ENCODE measurements around the gene GATAD2A. TPM values are rescaled to one million over a fixed set of nuclear protein-coding genes. Genes with fewer than 3 reads are reported as not detected.
"Not testable (repeated sequence)": the region's sequence is repeated elsewhere in the genome, so short reads cannot be mapped to it uniquely, and the experiment has no call there.

The GATAD2A gene
- total RNA-seq, 8 experiments from 2014 or later, result 23.9 to 65.0 (median 39.6) TPM

- peaks cover 6 to 14% of the 10 kb centered on the region in 2 donors for H3K4me1 ChIP-seq (replicated peaks in 1 of 2)
- WGBS, 10 experiments, result 80 to 100% (median 91%) methylated on average over 1 to 12 of the region's 12 CpGs; no CpG with 5 or more reads in 2 of the 10 experiments
- in situ Hi-C loops (cut with MboI; ENCODE audit: low pct_unique_long_range_greater_than_20kb in 2 of 9, low sequenced_read_pairs in 9 of 9, unreplicated experiment in 9 of 9), result loop anchor here in 3 of 9 experiments (10.0 to 25.0 kb wide), 2 partner anchors 107 to 114 kb away; no protein-coding TSS in a partner anchor
- not testable (repeated sequence) for ATAC-seq (replicated peaks in 6 of 8); H3K4me3 ChIP-seq; H3K27ac ChIP-seq
These were observed 25.2 kb upstream of the GATAD2A start for GRCh38 chr19:19380316-19380715.

- in situ Hi-C loops (cut with MboI; ENCODE audit: low pct_unique_long_range_greater_than_20kb in 2 of 9, low sequenced_read_pairs in 9 of 9, unreplicated experiment in 9 of 9), result loop anchor here in 3 of 9 experiments (10.0 to 25.0 kb wide), 2 partner anchors 106 to 114 kb away; no protein-coding TSS in a partner anchor
- Histone ChIP-seq H3K27ac (no peak overlapping the region), H3K4me1 (replicated peaks in 1 of 2) (peaks cover 6 to 14% of the 10 kb centered on the region in 2 donors), H3K4me3 (no peak overlapping the region)
- ATAC-seq (replicated peaks in 6 of 8), result no peak
- 71 to 100% (median 83%) methylated on average over 1 to 9 of the region's 11 CpGs for WGBS, 10 experiments
These were observed 24.2 kb upstream of the GATAD2A start for GRCh38 chr19:19381007-19381926.

GRCh38 chr19:19382118-19382517 is 23.4 kb upstream of the GATAD2A start:
- Histone ChIP-seq H3K27ac (no peak overlapping the region), H3K4me1 (replicated peaks in 1 of 2) (peaks cover 12 to 19% of the 10 kb centered on the region in 2 donors), H3K4me3 (no peak overlapping the region)
- no peak for ATAC-seq (replicated peaks in 6 of 8)
- in situ Hi-C loops (cut with MboI; ENCODE audit: low pct_unique_long_range_greater_than_20kb in 2 of 9, low sequenced_read_pairs in 9 of 9, unreplicated experiment in 9 of 9), result loop anchor here in 3 of 9 experiments (10.0 to 25.0 kb wide), 2 partner anchors 105 to 113 kb away; no protein-coding TSS in a partner anchor
- 100% methylated on average over 1 to 5 of the region's 8 CpGs; no CpG with 5 or more reads in 4 of the 10 experiments for WGBS, 10 experiments

GRCh38 chr19:19384486-19384885 is 21.0 kb upstream of the GATAD2A start:
- 49 to 100% (median 75%) methylated on average over 1 to 8 of the region's 13 CpGs; no CpG with 5 or more reads in 3 of the 10 experiments for WGBS, 10 experiments
- in situ Hi-C loops (cut with MboI; ENCODE audit: low pct_unique_long_range_greater_than_20kb in 2 of 9, low sequenced_read_pairs in 9 of 9, unreplicated experiment in 9 of 9), result loop anchor here in 3 of 9 experiments (10.0 to 25.0 kb wide), 2 partner anchors 103 to 110 kb away; no protein-coding TSS in a partner anchor
- Histone ChIP-seq H3K4me1 (replicated peaks in 1 of 2) (peaks cover 12 to 25% of the 10 kb centered on the region in 2 donors), H3K4me3 (peak overlapping the region in 3 of 5 donors; percentile 28 to 33 (median 31)), H3K27ac (peak overlapping the region in 1 of 2 donors; percentile 84)
- no peak for ATAC-seq (replicated peaks in 6 of 8)

- peak overlapping the region; percentile 50 to 79 (median 71) for H3K4me3 ChIP-seq
- 0 to 8% (median 2%) methylated on average over 1 to 8 of the region's 75 CpGs; no CpG with 5 or more reads in 6 of the 10 experiments for WGBS, 10 experiments
- peak overlapping the region; percentile 62 to 84 for H3K27ac ChIP-seq
- peaks cover 12 to 26% of the 10 kb centered on the region in 2 donors for H3K4me1 ChIP-seq (replicated peaks in 1 of 2)
- ATAC-seq (replicated peaks in 6 of 8), result peak; percentile 92 to 96 (median 94)
- in situ Hi-C loops (cut with MboI; ENCODE audit: low pct_unique_long_range_greater_than_20kb in 2 of 9, low sequenced_read_pairs in 9 of 9, unreplicated experiment in 9 of 9), result loop anchor here in 3 of 9 experiments (10.0 to 25.0 kb wide), 2 partner anchors 102 to 109 kb away; no protein-coding TSS in a partner anchor
These were observed 20.2 kb upstream of the GATAD2A start for GRCh38 chr19:19385131-19385895.

- Histone ChIP-seq H3K27ac (peak overlapping the region; percentile 62 to 75), H3K4me1 (replicated peaks in 1 of 2) (peaks cover 12 to 26% of the 10 kb centered on the region in 2 donors), H3K4me3 (peak overlapping the region; percentile 50 to 79 (median 71))
- WGBS, 10 experiments, result 0 to 20% methylated on average over 1 to 14 of the region's 75 CpGs; no CpG with 5 or more reads in 8 of the 10 experiments
- ATAC-seq (replicated peaks in 6 of 8), result peak; percentile 18 to 28 (median 26)
- in situ Hi-C loops (cut with MboI; ENCODE audit: low pct_unique_long_range_greater_than_20kb in 2 of 9, low sequenced_read_pairs in 9 of 9, unreplicated experiment in 9 of 9), result loop anchor here in 3 of 9 experiments (10.0 to 25.0 kb wide), 2 partner anchors 101 to 109 kb away; no protein-coding TSS in a partner anchor
These were observed 19.3 kb upstream of the GATAD2A start for GRCh38 chr19:19385896-19386869.

GRCh38 chr19:19387108-19387507 is 18.4 kb upstream of the GATAD2A start:
- in situ Hi-C loops (cut with MboI; ENCODE audit: low pct_unique_long_range_greater_than_20kb in 2 of 9, low sequenced_read_pairs in 9 of 9, unreplicated experiment in 9 of 9), result loop anchor here in 3 of 9 experiments (10.0 to 25.0 kb wide), 2 partner anchors 100 to 108 kb away; no protein-coding TSS in a partner anchor
- no peak for ATAC-seq (replicated peaks in 6 of 8)
- 80% methylated on average over 1 of the region's 5 CpGs; no CpG with 5 or more reads in 8 of the 10 experiments for WGBS, 10 experiments
- Histone ChIP-seq H3K27ac (no peak overlapping the region), H3K4me1 (replicated peaks in 1 of 2) (peaks cover 12 to 26% of the 10 kb centered on the region in 2 donors), H3K4me3 (peak overlapping the region; percentile 50 to 79 (median 71))

GRCh38 chr19:19388568-19389555 is 16.6 kb upstream of the GATAD2A start:
- WGBS, 10 experiments, result 43 to 88% (median 67%) methylated on average over 1 to 9 of the region's 13 CpGs
- H3K4me1 ChIP-seq (replicated peaks in 1 of 2), result peaks cover 12 to 26% of the 10 kb centered on the region in 2 donors
- no peak overlapping the region for H3K4me3 ChIP-seq
- no peak for ATAC-seq (replicated peaks in 6 of 8)
- no peak overlapping the region for H3K27ac ChIP-seq
- in situ Hi-C loops (cut with MboI; ENCODE audit: low pct_unique_long_range_greater_than_20kb in 2 of 9, low sequenced_read_pairs in 9 of 9, unreplicated experiment in 9 of 9), result loop anchor here in 3 of 9 experiments (10.0 to 25.0 kb wide), 2 partner anchors 98 to 106 kb away; no protein-coding TSS in a partner anchor

GRCh38 chr19:19389683-19390082 is 15.8 kb upstream of the GATAD2A start:
- not testable (repeated sequence) for H3K27ac ChIP-seq; H3K4me3 ChIP-seq; ATAC-seq (replicated peaks in 6 of 8)
- in situ Hi-C loops (cut with MboI; ENCODE audit: low pct_unique_long_range_greater_than_20kb in 2 of 9, low sequenced_read_pairs in 9 of 9, unreplicated experiment in 9 of 9), result loop anchor here in 3 of 9 experiments (10.0 to 25.0 kb wide), 2 partner anchors 98 to 105 kb away; no protein-coding TSS in a partner anchor
- 70 to 100% (median 86%) methylated on average over 1 to 10 of the region's 12 CpGs; no CpG with 5 or more reads in 5 of the 10 experiments for WGBS, 10 experiments
- H3K4me1 ChIP-seq (replicated peaks in 1 of 2), result peaks cover 9 to 24% of the 10 kb centered on the region in 2 donors

GRCh38 chr19:19394333-19394732 is 11.1 kb upstream of the GATAD2A start:
- in situ Hi-C loops (cut with MboI; ENCODE audit: low pct_unique_long_range_greater_than_20kb in 2 of 9, low sequenced_read_pairs in 9 of 9, unreplicated experiment in 9 of 9), result loop anchor here in 2 of 9 experiments (25.0 kb wide), 1 partner anchor 93 kb away; no protein-coding TSS in a partner anchor
- not testable (repeated sequence) for H3K27ac ChIP-seq; H3K4me3 ChIP-seq; H3K4me1 ChIP-seq (replicated peaks in 1 of 2)
- ATAC-seq (replicated peaks in 6 of 8), result peak in 1 of 8 experiments; percentile 6
- WGBS, 10 experiments, result 78 to 93% (median 89%) methylated on average over 2 to 4 of the region's 7 CpGs; no CpG with 5 or more reads in 5 of the 10 experiments

Data from motor neuron (in vitro differentiated cells).